PC-3 (cell line): ENCODE results near the gene FOXJ3.

Experiments
- EZH2 ChIP-seq: fragments of 300-600 bp; sonication (generic); IDR thresholded peaks from one replicate; pipeline ENCODE4 v1.6.1; 2017; ENCODE audit warnings: antibody characterized with exemption, mild to moderate bottlenecking, low read length; ENCODE audit not compliant: unreplicated experiment
- TF ChIP-seq, protein P1 (sequence below): fragments of 300-600 bp; sonication (generic); conservative IDR thresholded peaks from 2 replicates; pipeline ENCODE4 v1.5.1; 2017; ENCODE audit warnings: antibody characterized with exemption, low read depth, mild to moderate bottlenecking, low read length

GRCh38 chr1:42136466-42136865, 198.6 kb downstream of the FOXJ3 start:
- TF ChIP-seq, protein P1, sequence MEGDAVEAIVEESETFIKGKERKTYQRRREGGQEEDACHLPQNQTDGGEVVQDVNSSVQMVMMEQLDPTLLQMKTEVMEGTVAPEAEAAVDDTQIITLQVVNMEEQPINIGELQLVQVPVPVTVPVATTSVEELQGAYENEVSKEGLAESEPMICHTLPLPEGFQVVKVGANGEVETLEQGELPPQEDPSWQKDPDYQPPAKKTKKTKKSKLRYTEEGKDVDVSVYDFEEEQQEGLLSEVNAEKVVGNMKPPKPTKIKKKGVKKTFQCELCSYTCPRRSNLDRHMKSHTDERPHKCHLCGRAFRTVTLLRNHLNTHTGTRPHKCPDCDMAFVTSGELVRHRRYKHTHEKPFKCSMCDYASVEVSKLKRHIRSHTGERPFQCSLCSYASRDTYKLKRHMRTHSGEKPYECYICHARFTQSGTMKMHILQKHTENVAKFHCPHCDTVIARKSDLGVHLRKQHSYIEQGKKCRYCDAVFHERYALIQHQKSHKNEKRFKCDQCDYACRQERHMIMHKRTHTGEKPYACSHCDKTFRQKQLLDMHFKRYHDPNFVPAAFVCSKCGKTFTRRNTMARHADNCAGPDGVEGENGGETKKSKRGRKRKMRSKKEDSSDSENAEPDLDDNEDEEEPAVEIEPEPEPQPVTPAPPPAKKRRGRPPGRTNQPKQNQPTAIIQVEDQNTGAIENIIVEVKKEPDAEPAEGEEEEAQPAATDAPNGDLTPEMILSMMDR = no peak
- no peak for TF ChIP-seq EZH2
